B cell (primary cell): Measurements from ENCODE around the gene PIPOX. TPM values are rescaled to one million over a fixed set of nuclear protein-coding genes. Genes with fewer than 3 reads are reported as not detected.

Source experiments
- ATAC-seq: fragments of 200-7000 bp; cut with Tn5 transposase; one replicate; pipeline ENCODE4 v1.10.0; 2021; ENCODE audit warnings: low read depth, mild to moderate bottlenecking, moderate number of reproducible peaks, moderate library complexity
- CTCF ChIA-PET: fragments of 350-600 bp; sonication (Branson Sonifier 250); formaldehyde crosslinking; loops from one replicate; lab custom pipeline; 2021; ENCODE audit warnings: antibody characterized with exemption, inconsistent platforms; lab: Charles Lee
- POLR2A ChIA-PET: fragments of 350-600 bp; sonication (Branson Sonifier 250); formaldehyde crosslinking; loops from one replicate; lab custom pipeline; 2021; ENCODE audit warnings: antibody characterized with exemption; lab: Charles Lee
- DNase-seq: peaks from one replicate; pipeline ENCODE4 v3.0.0; 2013
- H2AFZ ChIP-seq: 2 replicates; pipeline ENCODE4 v1.6.1; 2012; ENCODE audit warnings: mild to moderate bottlenecking, low read depth, low read length; ENCODE audit not compliant: insufficient read depth, poor library complexity, severe bottlenecking
- H3K27ac ChIP-seq, 2 donors: 1 replicate in 1 of 2; 2 replicates in 1 of 2; pipeline ENCODE4 v1.5.1; 2012 to 2013; ENCODE audit warnings: low read length in 2 of 2, mild to moderate bottlenecking in 2 of 2, moderate library complexity in 1 of 2
- H3K27me3 ChIP-seq, 4 experiments: fragments of 200-600 bp in 1 of 4; sonication (generic) in 1 of 4; replicated peaks in 1 of 4; 1 replicate in 2 of 4; 2 replicates in 2 of 4; pipeline versions ENCODE4 v1.6.1 to v1.7.0; 2013 to 2016; ENCODE audit warnings: low read length in 3 of 4, mild to moderate bottlenecking in 2 of 4, mixed read lengths in 1 of 4, moderate library complexity in 1 of 4; ENCODE audit not compliant: insufficient read depth in 4 of 4, control insufficient read depth in 3 of 4; ENCODE audit errors: control extremely low read depth in 1 of 4
- H3K36me3 ChIP-seq, 2 experiments: replicated peaks in 1 of 2; 1 replicate in 1 of 2; 2 replicates in 1 of 2; pipeline versions ENCODE4 v1.6.1 to v1.7.1; 2013; ENCODE audit warnings: low read length in 1 of 2; ENCODE audit not compliant: insufficient read depth in 2 of 2, control insufficient read depth in 1 of 2; ENCODE audit errors: control extremely low read depth in 1 of 2, extremely low read depth in 1 of 2
- H3K4me1 ChIP-seq, 2 donors: fragments of 200-600 bp in 1 of 2; sonication (generic) in 1 of 2; 1 replicate in 1 of 2; 2 replicates in 1 of 2; pipeline versions ENCODE4 v1.5.1 to v1.6.1; 2013 to 2017; ENCODE audit warnings: low read length in 2 of 2; ENCODE audit not compliant: control insufficient read depth in 2 of 2, insufficient read depth in 2 of 2
- H3K4me2 ChIP-seq: replicated peaks from 2 replicates; pipeline ENCODE3; 2012; ENCODE audit warnings: mild to moderate bottlenecking, low read depth, low read length; ENCODE audit not compliant: poor library complexity, severe bottlenecking
- H3K4me3 ChIP-seq, 5 experiments: fragments of 200-600 bp in 1 of 5; sonication (generic) in 1 of 5; 1 replicate in 3 of 5; 2 replicates in 2 of 5; pipeline versions ENCODE4 v1.5.1 to v1.7.0; 2011 to 2016; ENCODE audit warnings: low read length in 4 of 5, mild to moderate bottlenecking in 4 of 5, low read depth in 2 of 5, control low read depth in 1 of 5, moderate library complexity in 1 of 5; ENCODE audit not compliant: insufficient read depth in 1 of 5; ENCODE audit errors: control extremely low read depth in 1 of 5, extremely low read depth in 1 of 5
- H3K79me2 ChIP-seq: fragments of 200-600 bp; sonication (generic); one replicate; pipeline ENCODE4 v1.6.0; 2016; ENCODE audit warnings: low read length; ENCODE audit not compliant: control insufficient read depth, insufficient read depth
- H3K9ac ChIP-seq: fragments of 200-600 bp; sonication (generic); 2 replicates; pipeline ENCODE4 v1.6.1; 2017; ENCODE audit warnings: mild to moderate bottlenecking, low read length, moderate library complexity
- H3K9me3 ChIP-seq, 3 donors: one replicate each; pipeline versions ENCODE4 v1.6.1 to v1.7.1; 2013; ENCODE audit warnings: low read length in 2 of 3; ENCODE audit not compliant: control insufficient read depth in 2 of 3, insufficient read depth in 1 of 3; ENCODE audit errors: control extremely low read depth in 1 of 3
- H4K20me1 ChIP-seq: 2 replicates; pipeline ENCODE4 v1.6.0; 2012; ENCODE audit warnings: mild to moderate bottlenecking, low read length; ENCODE audit not compliant: insufficient read depth, control insufficient read depth, poor library complexity, severe bottlenecking
- H3K27ac Mint-ChIP-seq: one replicate; pipeline ENCODE4 v1.8.0; 2021; ENCODE audit warnings: mixed read lengths
- H3K27me3 Mint-ChIP-seq: one replicate; pipeline ENCODE4 v1.8.0; 2021; ENCODE audit warnings: mixed read lengths
- H3K4me1 Mint-ChIP-seq: one replicate; pipeline ENCODE4 v1.8.0; 2021; ENCODE audit warnings: mixed read lengths
- H3K4me3 Mint-ChIP-seq: one replicate; pipeline ENCODE4 v1.8.0; 2021; ENCODE audit warnings: mixed read lengths
- H3K9me3 Mint-ChIP-seq: one replicate; pipeline ENCODE4 v1.8.0; 2022; ENCODE audit warnings: mixed read lengths; ENCODE audit not compliant: insufficient read depth
- EZH2 ChIP-seq: IDR thresholded peaks from 2 replicates; pipeline ENCODE4 v1.6.1; 2012; ENCODE audit warnings: borderline replicate concordance, low read depth, mild to moderate bottlenecking, moderate library complexity, low read length; ENCODE audit not compliant: insufficient read depth, poor library complexity, severe bottlenecking
- whole genome bisulfite sequencing: methylation state at CpG from one replicate; pipeline ENCODE4 v1.1.5; 2013; ENCODE audit warnings: missing lambda C conversion rate; ENCODE audit not compliant: insufficient coverage; 5-methylcytosine and 5-hydroxymethylcytosine counted together
- intact Hi-C: fragments of 100-400 bp; cut with micrococcal nuclease; formaldehyde crosslinking; loops from one replicate; pipeline ENCODE4 v1.10.0; 2022
- polyA plus RNA-seq: library from polyadenylated mRNA; depleted of rRNA; stranded (reverse); fragments of >200 nt; gene quantifications from 2 replicates; pipeline ENCODE4 v1.2.3, GENCODE V29; 2012
- total RNA-seq, 2 donors: library from RNA; stranded (reverse); fragments of 120-200 nt in 1 of 2; gene quantifications; 1 replicate in 1 of 2; 2 replicates in 1 of 2; pipeline versions ENCODE4 v1.2.3 to v1.2.4, GENCODE V29; 2013 to 2022
- TF ChIP-seq, protein P1 (sequence below): fragments of 200-600 bp; IDR thresholded peaks from one replicate; pipeline ENCODE4 v1.8.0; 2022; ENCODE audit warnings: antibody characterized with exemption, mild to moderate bottlenecking

Gene PIPOX
- total and polyA plus RNA-seq, 2 donors (not counting 1 experiment from before 2014, with no cell fraction given), result 0.95 to 15.0 TPM

GRCh38 chr17:29003289-29003688 lies 39.7 kb upstream of the PIPOX start:
- Histone ChIP-seq H3K79me2 (no peaks in the 10 kb centered on the region), H3K4me1 (peaks cover 0 to 11% of the 10 kb centered on the region in 2 donors), H3K27me3 (peaks cover 0 to 55% (median 26%) of the 10 kb centered on the region in 4 experiments), H2AFZ (no peak overlapping the region), H3K27ac (no peak overlapping the region), H3K4me3 (no peak overlapping the region), H4K20me1 (no peaks in the 10 kb centered on the region), H3K9ac (no peak overlapping the region), H3K4me2 (no peak overlapping the region), H3K9me3 (peaks cover 0 to 29% (median 0%) of the 10 kb centered on the region in 3 donors), H3K36me3 (no peaks in the 10 kb centered on the region)
- DNase-seq (no peak), ATAC-seq (no peak)
- ChIA-PET CTCF (no interaction called here), POLR2A (no interaction called here)
- intact Hi-C loops, result no loop called here
- TF ChIP-seq, protein P1, sequence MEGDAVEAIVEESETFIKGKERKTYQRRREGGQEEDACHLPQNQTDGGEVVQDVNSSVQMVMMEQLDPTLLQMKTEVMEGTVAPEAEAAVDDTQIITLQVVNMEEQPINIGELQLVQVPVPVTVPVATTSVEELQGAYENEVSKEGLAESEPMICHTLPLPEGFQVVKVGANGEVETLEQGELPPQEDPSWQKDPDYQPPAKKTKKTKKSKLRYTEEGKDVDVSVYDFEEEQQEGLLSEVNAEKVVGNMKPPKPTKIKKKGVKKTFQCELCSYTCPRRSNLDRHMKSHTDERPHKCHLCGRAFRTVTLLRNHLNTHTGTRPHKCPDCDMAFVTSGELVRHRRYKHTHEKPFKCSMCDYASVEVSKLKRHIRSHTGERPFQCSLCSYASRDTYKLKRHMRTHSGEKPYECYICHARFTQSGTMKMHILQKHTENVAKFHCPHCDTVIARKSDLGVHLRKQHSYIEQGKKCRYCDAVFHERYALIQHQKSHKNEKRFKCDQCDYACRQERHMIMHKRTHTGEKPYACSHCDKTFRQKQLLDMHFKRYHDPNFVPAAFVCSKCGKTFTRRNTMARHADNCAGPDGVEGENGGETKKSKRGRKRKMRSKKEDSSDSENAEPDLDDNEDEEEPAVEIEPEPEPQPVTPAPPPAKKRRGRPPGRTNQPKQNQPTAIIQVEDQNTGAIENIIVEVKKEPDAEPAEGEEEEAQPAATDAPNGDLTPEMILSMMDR, result no peak
- no peak for TF ChIP-seq EZH2
- no peak overlapping the region for H3K4me3 Mint-ChIP-seq
- WGBS, result 75% methylated on average over 12 of the region's 12 CpGs
- no peaks in the 10 kb centered on the region for H3K9me3 Mint-ChIP-seq
- H3K4me1 Mint-ChIP-seq, result no peaks in the 10 kb centered on the region
- no peak overlapping the region for H3K27ac Mint-ChIP-seq
- peaks cover 57% of the 10 kb centered on the region for H3K27me3 Mint-ChIP-seq

DNA sequence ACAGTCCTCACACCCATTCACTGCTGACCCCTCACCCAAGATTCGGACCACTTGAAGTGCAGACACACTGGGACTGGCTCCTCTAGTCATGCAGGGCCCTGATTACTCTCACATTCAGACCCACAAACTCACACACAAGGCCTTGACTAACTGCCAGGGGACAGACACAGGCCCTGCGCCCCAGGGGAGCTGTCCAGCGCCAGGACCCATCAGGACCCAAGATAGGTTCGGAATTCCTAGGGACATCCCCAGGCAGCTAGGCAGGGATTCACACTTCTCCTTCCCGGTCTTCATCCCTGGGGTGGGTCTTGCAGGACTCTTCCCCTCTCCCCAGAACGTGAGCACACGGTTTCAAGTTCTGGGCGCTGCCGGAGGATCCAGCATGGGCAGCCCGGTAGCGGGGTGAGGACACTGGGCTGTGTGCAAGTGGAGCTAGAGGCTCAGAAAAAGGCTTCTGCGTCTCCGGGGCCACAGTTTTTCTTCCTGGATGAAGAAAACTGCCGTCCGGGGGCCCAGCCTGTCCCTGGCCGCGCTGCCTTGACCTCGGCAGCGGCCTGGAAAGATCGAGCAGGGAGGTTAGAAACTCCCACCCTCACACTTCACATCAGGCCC lies 38.8 kb upstream of the PIPOX start:
- Mint-ChIP-seq H3K4me3 (no peak overlapping the region), H3K4me1 (no peaks in the 10 kb centered on the region), H3K27ac (no peak overlapping the region), H3K27me3 (peaks cover 60% of the 10 kb centered on the region), H3K9me3 (no peaks in the 10 kb centered on the region)
- no peaks in the 10 kb centered on the region for H3K79me2 ChIP-seq
- H3K27me3 ChIP-seq, result peaks cover 0 to 54% (median 26%) of the 10 kb centered on the region in 4 experiments
- H2AFZ ChIP-seq, result no peak overlapping the region
- WGBS, result 63% methylated on average over 18 of the region's 20 CpGs
- H3K27ac ChIP-seq, result no peak overlapping the region
- peaks cover 0 to 11% of the 10 kb centered on the region in 2 donors for H3K4me1 ChIP-seq
- H3K9ac ChIP-seq, result no peak overlapping the region
- ChIA-PET POLR2A (no interaction called here), CTCF (no interaction called here)
- no peaks in the 10 kb centered on the region for H3K36me3 ChIP-seq
- H4K20me1 ChIP-seq, result no peaks in the 10 kb centered on the region
- ATAC-seq (no peak), DNase-seq (no peak)
- H3K4me3 ChIP-seq, result no peak overlapping the region
- intact Hi-C loops, result no loop called here
- peaks cover 0 to 30% (median 0%) of the 10 kb centered on the region in 3 donors for H3K9me3 ChIP-seq
- no peak overlapping the region for H3K4me2 ChIP-seq
- no peak for TF ChIP-seq EZH2
- TF ChIP-seq, protein P1, result no peak
